NCI-H187 treated with DMSO at 0.1 percent for 48 hours (cell line): ENCODE results near the gene DGKA.
"Not testable (repeated sequence)": the region's sequence is repeated elsewhere in the genome, so short reads cannot be mapped to it uniquely, and the experiment has no call there.

Experiments
- DNase-seq: peaks from one replicate; lab custom pipeline; 2025; lab: John Stamatoyannopoulos, UW

Gene DGKA

GRCh38 chr12:55969356-55969755, 38.4 kb downstream of the DGKA start:
- DNase-seq: no peak

- no peak for DNase-seq
These were observed 39.8 kb downstream of the DGKA start for GRCh38 chr12:55970775-55971174.

- DNase-seq: no peak
These were observed 41.1 kb downstream of the DGKA start for GRCh38 chr12:55972042-55972441.

DNA sequence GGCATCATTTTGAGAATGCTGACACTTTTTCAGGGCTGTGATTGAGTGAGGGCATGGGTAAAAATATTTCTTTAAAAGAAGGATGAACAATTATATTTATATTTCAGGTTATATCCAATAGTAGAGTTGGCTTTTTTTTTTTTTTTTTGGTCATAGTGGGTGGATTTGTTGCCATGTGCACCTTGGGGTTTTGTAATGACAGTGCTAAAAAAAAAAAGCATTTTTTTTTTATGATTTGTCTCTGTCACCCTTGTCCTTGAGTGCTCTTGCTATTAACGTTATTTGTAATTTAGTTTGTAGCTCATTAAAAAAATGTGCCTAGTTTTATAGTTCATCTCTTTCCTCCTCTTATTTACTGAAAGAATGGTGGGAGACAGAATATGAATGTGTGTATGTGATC, 41.5 kb downstream of the DGKA start:
- DNase-seq: no peak

GRCh38 chr12:55972911-55973598, 42.1 kb downstream of the DGKA start:
- DNase-seq: no peak

- DNase-seq: peak; percentile 100
These were observed 42.8 kb downstream of the DGKA start, which contains the start of gene RAB5B for GRCh38 chr12:55973599-55974307. Gene RAB5B (plus strand): TSS chr12:55974078. CDS start chr12:55986961, 12,883 bp downstream.

- no peak for DNase-seq
These were observed 43.4 kb downstream of the DGKA start for GRCh38 chr12:55974308-55974730.

GRCh38 chr12:55978393-55978792, 47.4 kb downstream of the DGKA start:
- DNase-seq: no peak

DNA sequence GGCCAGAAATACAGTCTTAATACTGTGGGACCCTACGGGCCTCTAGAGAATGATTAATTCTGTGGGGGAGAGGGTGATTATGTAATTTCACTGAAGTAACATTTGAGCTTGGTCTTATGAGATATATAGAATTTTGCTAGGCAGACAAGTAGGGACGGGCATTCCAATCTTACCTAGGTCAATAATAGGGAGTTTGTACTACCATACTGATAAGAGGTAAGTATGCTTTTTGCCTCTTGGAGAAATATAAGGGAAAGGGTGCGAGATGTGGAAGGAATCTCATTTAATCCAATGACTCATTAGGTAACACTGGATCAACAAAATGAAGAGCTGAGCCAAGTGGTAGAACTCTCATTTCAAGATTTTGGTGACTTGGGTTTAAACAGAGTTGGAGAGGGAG, 48.1 kb downstream of the DGKA start:
- no peak for DNase-seq

DNA sequence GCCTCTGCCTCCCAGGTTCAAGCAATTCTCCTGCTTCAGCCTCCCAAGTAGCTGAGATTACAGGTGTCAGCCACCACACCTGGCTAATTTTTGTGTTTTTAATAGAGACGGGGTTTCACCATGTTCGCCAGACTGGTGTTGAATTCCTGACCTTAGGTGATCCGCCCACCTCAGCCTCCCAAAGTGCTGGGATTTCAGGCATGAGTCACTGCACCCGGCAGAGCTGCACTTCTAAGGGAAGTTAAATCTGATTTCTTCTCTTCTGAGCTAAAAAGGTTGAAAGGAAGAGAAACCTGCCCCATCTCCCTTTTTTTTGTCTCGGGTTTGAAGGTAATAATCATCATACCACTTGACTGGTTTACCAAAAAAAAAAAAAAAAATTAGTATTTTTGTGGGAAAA, 50.9 kb downstream of the DGKA start:
- not testable (repeated sequence) for DNase-seq

DNA sequence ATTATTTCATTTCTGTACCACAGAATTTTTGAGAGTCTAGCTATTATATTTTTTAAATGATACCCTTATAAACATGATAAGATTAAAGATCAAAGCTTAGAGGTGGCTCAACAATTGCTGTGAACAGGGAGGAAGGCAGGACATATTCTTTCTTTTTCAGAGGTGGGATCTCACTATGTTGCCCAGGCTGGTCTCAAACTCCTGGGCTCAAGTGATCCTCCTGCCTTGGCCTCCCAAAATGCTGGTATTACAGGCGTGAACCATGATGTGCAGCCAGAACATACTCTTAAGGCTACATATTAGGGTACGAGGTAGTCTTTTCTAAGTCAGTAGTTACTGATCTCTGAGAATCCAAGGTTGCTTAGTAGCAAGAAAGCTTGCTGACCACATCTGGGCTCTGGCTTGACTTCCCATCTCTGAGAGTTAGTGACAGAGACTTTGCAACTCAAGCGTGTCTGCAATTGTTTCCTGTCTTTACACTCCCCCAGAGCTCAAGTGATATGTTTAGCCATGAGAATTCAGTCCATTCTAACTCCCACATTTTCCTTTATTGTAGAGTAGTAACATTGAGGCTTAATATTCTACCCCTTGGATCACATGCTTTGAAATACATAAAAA, 51.5 kb downstream of the DGKA start:
- DNase-seq: no peak

GRCh38 chr12:55983232-55983842, 52.4 kb downstream of the DGKA start:
- no peak for DNase-seq

GRCh38 chr12:55984861-55985260, 53.9 kb downstream of the DGKA start:
- DNase-seq: no peak

DNA sequence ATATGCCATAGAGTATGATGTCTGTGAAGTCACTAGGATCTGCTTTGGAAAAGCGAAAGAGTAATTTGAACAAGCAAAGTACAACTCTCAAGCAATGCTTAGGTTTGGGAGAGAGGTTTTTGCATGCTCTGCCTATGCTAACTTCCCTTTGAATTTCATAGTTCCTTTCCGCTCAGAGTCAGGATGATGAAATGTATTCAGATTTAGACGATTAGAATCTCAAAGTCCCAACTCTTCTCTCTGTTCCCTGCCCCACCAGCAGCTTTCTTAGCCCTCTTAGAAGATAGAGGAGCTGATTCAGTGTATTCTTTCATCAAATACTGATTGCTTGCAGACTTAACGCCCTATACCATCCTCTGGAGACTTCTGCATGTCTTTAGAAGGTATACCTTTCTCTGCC, 54.4 kb downstream of the DGKA start:
- no peak for DNase-seq

GRCh38 chr12:55985976-55986375, 55.0 kb downstream of the DGKA start:
- DNase-seq: not testable (repeated sequence)

GRCh38 chr12:55991110-55991509, 60.1 kb downstream of the DGKA start:
- no peak for DNase-seq

DNA sequence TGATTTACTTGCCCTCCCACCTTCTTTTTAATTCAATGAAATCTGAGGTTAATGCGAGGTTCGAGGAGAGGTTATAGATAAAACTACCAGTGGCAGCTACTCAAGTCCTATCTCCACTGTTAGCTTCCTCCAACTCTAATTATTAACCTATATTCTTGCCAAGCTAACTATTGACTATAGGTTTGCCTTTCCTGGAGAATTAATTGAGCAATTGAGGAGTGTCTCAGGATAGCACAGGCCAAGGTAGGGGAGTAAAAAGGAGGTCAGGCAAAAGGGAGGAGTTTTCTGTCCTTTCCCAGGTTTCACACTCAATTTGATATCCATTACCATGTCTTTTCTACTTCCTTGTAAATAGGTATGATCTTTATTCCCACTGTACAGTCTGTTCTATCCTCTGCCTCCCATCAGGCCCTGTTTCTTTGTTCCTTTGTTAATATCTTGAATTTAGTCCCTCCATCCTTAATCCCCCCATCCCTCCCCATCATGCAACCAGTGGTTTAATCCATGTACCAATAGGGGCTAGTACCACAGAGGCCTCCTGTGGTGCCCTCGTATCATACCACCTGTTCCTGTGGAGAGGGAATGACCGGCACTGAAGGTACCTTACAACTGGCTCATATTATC, 62.4 kb downstream of the DGKA start:
- no peak for DNase-seq

DNA sequence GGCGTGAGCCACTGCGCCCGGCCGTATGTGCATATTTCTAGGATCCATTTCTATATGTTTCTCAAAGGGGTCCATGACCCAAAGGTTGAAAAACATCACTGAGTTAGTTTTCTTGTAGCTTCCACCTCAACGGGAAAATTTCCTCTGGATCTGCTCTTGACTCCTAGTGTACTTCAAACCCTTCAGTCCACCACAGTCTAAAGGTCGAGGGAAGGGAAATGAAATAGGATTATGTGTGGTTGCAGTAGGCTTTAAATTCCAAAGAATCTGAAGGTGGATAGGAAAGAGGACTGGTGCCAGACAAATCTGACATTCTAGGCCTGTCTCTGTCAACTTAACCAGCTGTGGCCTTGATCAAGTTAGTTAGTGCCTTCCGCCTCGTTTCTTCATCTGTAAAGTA, 64.4 kb downstream of the DGKA start:
- no peak for DNase-seq

- DNase-seq: peak; percentile 10
These were observed 65.3 kb downstream of the DGKA start for GRCh38 chr12:55996201-55996714.

DNA sequence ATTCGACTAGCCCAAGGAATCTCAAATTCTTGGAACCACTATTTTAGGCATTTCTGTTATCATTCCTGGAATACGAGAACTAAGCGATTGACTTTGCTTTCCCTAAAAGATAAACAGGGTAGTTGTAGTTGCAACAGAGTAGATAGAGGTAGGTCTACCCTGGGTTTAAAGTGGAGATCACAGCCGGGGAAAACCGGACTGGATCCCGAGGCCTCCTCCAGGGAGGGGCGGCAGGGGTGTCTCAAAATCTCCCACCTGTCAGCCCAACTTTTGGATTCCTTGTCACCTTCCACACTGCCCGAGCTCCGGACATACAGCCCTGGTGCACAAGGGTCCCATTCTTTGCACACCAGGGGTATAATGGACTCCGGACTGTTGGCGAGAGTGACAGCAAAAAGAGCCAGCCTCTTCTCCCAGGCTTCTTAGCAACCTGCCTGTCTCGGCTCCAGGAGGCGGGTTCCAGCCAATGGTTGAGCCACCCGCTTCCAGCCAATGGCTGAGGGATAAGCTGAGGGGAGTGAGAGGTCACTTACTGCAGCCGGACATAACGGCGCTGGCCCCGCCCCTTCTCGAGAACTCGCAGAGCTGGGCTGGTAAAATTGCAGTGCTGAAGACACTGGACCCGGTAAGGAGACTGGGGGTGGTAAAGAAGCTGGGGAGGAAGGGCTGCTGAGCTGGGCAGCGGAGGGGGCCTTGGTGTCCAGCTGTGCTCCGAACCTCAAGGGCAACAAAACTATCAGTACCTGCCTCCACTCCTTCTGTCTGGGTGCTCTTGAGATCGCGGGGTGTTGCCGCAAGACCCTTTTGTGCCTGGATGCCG, 66.0 kb downstream of the DGKA start, which contains the start of gene SUOX:
Gene SUOX, plus strand, starts transcription at position 562 of the 820 bp plus-strand sequence. CDS start 4,946 bp downstream, outside the sequence.
- peak; percentile 87 for DNase-seq

DNA sequence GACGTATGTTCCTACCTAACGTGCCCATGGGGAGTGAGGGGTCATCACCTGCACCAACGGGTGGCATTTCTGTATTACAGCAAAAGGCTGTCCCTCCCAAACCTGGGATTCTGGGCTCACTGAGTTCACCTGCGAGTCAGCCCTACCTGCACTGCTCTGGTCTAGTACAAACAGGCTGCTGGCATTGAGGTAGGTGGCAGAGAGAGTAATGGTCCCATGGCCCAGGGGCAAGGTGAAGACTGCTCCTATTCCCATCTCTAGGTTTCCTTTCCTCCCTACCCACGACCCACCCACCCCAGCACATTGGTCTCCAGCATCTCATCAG, 66.5 kb downstream of the DGKA start:
- DNase-seq: no peak
